ENCODE measurements around the gene YTHDC1.
A peak's percentile ranks its signal among the peaks of the same experiment; 100 is the strongest.

The YTHDC1 gene

DNA sequence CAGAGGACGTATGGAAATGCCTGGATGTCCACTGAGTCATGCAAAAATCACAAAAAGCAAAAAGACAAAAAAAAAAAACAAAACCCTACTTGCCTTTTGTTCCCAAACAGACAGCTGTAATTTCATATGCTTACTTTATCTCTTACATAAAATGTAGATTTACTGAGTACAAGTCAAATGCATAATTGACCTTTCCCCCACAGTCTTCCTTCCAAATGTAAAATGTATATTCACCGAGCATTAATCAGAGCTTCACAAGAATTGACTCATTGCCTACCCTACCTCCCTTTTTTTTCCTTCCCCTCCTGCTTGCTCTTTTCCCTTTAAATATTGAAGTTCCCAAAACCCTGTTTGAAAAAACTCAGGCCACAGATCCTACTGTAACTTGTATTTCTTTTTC lies 71.9 kb downstream of the YTHDC1 start:
- no peak overlapping the region for H3K27ac ChIP-seq
- no peak for TF ChIP-seq ZFX (IDR thresholded peaks at IDR 0.05)
- TF ChIP-seq, protein P1, sequence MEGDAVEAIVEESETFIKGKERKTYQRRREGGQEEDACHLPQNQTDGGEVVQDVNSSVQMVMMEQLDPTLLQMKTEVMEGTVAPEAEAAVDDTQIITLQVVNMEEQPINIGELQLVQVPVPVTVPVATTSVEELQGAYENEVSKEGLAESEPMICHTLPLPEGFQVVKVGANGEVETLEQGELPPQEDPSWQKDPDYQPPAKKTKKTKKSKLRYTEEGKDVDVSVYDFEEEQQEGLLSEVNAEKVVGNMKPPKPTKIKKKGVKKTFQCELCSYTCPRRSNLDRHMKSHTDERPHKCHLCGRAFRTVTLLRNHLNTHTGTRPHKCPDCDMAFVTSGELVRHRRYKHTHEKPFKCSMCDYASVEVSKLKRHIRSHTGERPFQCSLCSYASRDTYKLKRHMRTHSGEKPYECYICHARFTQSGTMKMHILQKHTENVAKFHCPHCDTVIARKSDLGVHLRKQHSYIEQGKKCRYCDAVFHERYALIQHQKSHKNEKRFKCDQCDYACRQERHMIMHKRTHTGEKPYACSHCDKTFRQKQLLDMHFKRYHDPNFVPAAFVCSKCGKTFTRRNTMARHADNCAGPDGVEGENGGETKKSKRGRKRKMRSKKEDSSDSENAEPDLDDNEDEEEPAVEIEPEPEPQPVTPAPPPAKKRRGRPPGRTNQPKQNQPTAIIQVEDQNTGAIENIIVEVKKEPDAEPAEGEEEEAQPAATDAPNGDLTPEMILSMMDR (conservative IDR thresholded peaks at IDR 0.05): no peak

DNA sequence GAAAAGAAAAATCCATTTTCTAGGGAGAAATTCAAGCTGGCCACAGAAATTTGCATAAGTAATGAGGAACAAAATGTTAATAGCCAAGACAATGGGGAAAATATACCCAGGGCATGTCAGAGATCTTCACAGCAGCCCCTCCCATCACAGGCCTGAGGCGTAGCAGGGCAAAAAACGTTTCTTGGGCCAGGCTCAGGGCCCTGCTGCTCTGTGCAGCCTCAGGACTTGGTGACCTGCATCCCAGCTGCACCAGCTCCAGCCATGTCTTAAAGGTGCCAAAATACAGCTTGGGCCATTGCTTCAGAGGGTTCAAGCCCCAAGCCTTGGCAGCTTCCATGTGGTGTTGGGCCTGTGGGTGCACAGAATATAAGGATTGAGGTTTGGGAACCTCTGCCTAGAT lies 72.3 kb downstream of the YTHDC1 start:
- H3K27ac ChIP-seq: no peak overlapping the region
- TF ChIP-seq, protein P1 (conservative IDR thresholded peaks at IDR 0.05): no peak
- no peak for TF ChIP-seq ZFX (IDR thresholded peaks at IDR 0.05)

DNA sequence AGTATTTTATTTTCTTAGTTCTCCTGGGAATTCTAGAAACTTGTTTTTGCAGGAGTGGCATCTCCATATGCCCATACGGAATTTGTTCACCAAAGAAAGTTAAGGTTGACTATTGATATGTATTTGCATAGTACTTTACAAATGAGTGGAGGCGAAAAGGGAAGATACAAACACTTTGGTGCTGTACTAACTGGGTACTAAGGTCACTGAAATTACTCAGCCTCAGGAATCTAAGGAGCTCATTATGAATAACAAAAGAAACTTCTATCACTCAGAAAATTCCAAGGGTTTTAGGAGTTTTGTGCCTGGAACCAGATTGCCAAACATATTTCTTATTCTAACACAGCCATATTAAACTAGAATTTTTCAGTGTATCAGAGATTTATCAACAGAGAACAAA lies 77.0 kb downstream of the YTHDC1 start:
- H3K27ac ChIP-seq: no peak overlapping the region
- TF ChIP-seq, protein P1 (conservative IDR thresholded peaks at IDR 0.05): no peak
- no peak for TF ChIP-seq ZFX (IDR thresholded peaks at IDR 0.05)

DNA sequence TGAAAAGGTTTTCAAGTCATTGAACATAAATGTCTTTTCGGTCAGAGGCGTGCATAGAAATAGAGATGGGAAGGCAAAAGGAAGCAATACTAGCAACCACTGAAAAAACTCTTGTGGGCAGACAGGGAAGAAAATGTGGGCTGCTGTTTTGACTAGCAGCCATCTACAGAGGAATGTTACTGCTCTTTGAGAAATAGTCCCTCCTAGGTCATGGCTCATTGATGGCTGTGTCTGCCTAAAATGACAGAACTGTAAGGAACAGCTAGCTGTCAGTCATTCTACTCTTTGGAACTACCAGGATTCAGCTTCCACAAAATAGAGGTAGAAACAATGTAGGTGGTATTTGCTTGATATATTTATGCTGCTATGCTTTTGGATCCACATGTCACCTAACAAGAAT lies 77.5 kb downstream of the YTHDC1 start:
- TF ChIP-seq, protein P1 (conservative IDR thresholded peaks at IDR 0.05): no peak
- TF ChIP-seq ZFX (IDR thresholded peaks at IDR 0.05): no peak
- no peak overlapping the region for H3K27ac ChIP-seq

DNA sequence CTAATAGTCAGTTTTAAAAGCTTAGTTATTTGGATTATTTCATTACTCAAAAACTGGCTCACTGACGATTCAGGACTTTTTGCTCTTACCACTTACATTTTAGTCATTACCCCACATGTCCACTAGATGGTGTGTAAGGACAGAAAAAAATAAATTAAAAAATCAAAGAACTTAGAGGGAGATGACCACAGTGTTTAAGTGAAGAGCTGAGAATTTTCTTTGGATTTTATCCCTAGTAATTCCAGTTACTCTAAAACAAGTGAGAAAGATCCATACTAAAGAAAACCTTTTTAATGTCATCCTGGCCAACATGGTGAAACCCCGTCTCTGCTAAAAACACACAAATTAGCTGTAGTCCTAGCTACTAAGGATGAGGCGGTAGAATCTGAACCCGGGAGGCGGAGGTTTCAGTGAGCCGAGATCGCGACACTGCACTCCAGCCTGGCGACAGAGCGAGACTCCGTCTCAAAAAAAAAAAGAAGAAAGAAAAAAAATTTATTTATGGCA lies 78.0 kb downstream of the YTHDC1 start:
- H3K27ac ChIP-seq: no peak overlapping the region
- TF ChIP-seq ZFX (IDR thresholded peaks at IDR 0.05): no peak
- TF ChIP-seq, protein P1 (conservative IDR thresholded peaks at IDR 0.05): peak; percentile 73

DNA sequence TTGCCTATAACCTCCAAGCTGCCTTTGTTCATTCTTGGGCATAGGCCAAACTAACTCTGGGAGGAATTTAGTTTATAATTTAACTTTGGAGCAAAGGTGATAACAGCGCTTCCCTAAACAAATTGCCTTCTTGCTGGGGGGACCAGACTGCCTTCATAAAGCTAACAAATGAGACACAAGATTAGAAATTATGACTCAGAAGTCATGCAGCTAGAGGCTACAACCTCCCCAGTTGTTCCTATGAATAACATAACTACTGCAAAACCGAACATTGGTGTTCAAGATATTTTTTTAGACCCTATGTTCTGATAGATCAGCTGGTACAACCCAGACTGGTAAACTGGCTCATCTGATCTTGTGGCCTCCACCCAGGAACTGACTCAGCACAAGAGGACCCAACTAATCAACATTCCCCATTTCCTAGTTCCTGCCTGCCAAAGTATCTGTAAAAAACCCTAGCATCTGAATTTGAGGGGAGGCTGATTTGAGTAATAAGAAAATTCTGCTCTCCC lies 82.4 kb downstream of the YTHDC1 start:
- TF ChIP-seq ZFX (IDR thresholded peaks at IDR 0.05): no peak
- TF ChIP-seq, protein P1 (conservative IDR thresholded peaks at IDR 0.05): no peak
- H3K27ac ChIP-seq: no peak overlapping the region

DNA sequence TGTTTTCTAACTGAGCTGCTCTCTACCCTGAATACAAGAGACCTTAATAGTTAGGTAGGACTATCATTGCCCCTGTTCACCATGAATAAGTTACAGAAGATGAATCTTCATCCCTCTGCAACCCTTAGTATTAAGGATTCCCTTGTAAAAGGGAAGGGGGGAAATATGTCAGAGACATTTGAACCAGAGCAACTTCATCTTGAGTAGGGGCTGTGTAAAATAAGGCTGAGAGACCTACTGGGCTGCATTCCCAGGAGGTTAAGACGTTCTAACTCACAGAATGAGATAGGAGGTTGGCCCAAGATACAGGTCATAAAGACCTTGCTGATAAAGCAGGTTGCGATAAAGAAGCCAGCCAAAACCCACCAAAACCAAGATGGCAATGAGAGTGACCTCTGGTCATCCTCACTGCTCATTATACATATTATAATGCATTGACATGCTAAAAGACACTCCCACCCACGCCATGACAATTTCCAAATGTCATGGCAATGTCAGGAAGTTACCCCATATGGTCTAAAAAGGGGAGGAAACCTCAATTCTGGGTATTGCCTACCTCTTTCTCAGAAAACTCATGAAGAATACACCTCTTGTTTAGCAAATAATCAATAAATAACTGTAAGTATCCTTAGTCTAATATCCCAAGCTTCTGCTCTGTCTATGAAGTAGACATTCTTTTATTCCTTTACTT lies 84.9 kb downstream of the YTHDC1 start:
- H3K27ac ChIP-seq: no peak overlapping the region
- no peak for TF ChIP-seq ZFX (IDR thresholded peaks at IDR 0.05)
- TF ChIP-seq, protein P1 (conservative IDR thresholded peaks at IDR 0.05): no peak
